Fibroblast of skin of left quadriceps (primary cell): ENCODE data around the gene RAET1G.
"Not testable (repeated sequence)": the region's sequence is repeated elsewhere in the genome, so short reads cannot be mapped to it uniquely, and the experiment has no call there.

ENCODE experiments used
- DNase-seq, 2 experiments: peaks; one replicate each; pipeline ENCODE4 v3.0.0-alpha.2; 2013; ENCODE audit warnings: low read depth in 2 of 2

RAET1G gene

GRCh38 chr6:149922642-149923326, at the start of gene RAET1G:
RAET1G (minus strand) TSS chr6:149923121; CDS start chr6:149923010, 111 bp downstream.
- DNase-seq: peak; percentile 88 to 89

- no peak for DNase-seq
These were observed 46.7 kb upstream of the RAET1G start for GRCh38 chr6:149969635-149970034.

- DNase-seq: not testable (repeated sequence)
These were observed 46.0 kb upstream of the RAET1G start for GRCh38 chr6:149968909-149969308.

- DNase-seq: not testable (repeated sequence)
These were observed 45.1 kb upstream of the RAET1G start for GRCh38 chr6:149967999-149968398.

GRCh38 chr6:149967591-149967990, 44.7 kb upstream of the RAET1G start:
- DNase-seq: no peak

- DNase-seq: not testable (repeated sequence)
These were observed 43.4 kb upstream of the RAET1G start for GRCh38 chr6:149966319-149966718.

- DNase-seq: no peak
These were observed 42.5 kb upstream of the RAET1G start for GRCh38 chr6:149965194-149966020.

GRCh38 chr6:149964308-149965193, 41.6 kb upstream of the RAET1G start:
- DNase-seq: no peak

GRCh38 chr6:149963462-149964307, 40.8 kb upstream of the RAET1G start, which contains the start of gene ULBP1:
ULBP1 (plus strand) TSS chr6:149963943; CDS start chr6:149964050, 107 bp downstream.
- DNase-seq: peak; percentile 83 to 86

GRCh38 chr6:149963212-149963461, 40.2 kb upstream of the RAET1G start:
- DNase-seq: peak; percentile 26 to 32

- DNase-seq: no peak
These were observed 39.7 kb upstream of the RAET1G start for GRCh38 chr6:149962461-149963211.

GRCh38 chr6:149961728-149962425, 39.0 kb upstream of the RAET1G start:
- no peak for DNase-seq

- DNase-seq: no peak
These were observed 37.6 kb upstream of the RAET1G start for GRCh38 chr6:149960488-149960887.

- DNase-seq: not testable (repeated sequence)
These were observed 36.9 kb upstream of the RAET1G start for GRCh38 chr6:149959806-149960205.

- DNase-seq: not testable (repeated sequence)
These were observed 35.2 kb upstream of the RAET1G start for GRCh38 chr6:149958124-149958523.

GRCh38 chr6:149955654-149956317, 32.9 kb upstream of the RAET1G start:
- not testable (repeated sequence) for DNase-seq

GRCh38 chr6:149954984-149955653, 32.2 kb upstream of the RAET1G start:
- DNase-seq: not testable (repeated sequence)

- DNase-seq: not testable (repeated sequence)
These were observed 31.5 kb upstream of the RAET1G start for GRCh38 chr6:149954328-149954983.
